GM12878 (cell line): ENCODE results near the gene HSD17B2. TPM values are rescaled to one million over a fixed set of nuclear protein-coding genes. Genes with fewer than 3 reads are reported as not detected.

Source experiments
- ATAC-seq: fragments of 200-7000 bp; cut with Tn5 transposase; 3 replicates; pipeline ENCODE4 v1.9.1; 2020; ENCODE audit warnings: mild to moderate bottlenecking, moderate library complexity
- BruUV-seq: library from RNA; stranded (reverse); fragments of 400-500 nt; replicated peaks from 2 replicates; lab custom pipeline; 2021; lab: Mats Ljungman, UMichigan
- CTCF ChIA-PET: fragments of 300-600 bp; sonication (Branson Sonifier 250); formaldehyde crosslinking; extraction: SDS; loops from one replicate; lab custom pipeline; 2021; ENCODE audit warnings: inconsistent platforms; lab: Yijun Ruan, JAX
- POLR2A ChIA-PET: fragments of 350-600 bp; formaldehyde crosslinking; extraction: SDS; loops from one replicate; lab custom pipeline; 2021; ENCODE audit warnings: inconsistent platforms; lab: Charles Lee
- RAD21 ChIA-PET: fragments of 300-600 bp; sonication (Branson Sonifier 250); formaldehyde crosslinking; loops from one replicate; lab custom pipeline; 2023; ENCODE audit warnings: antibody characterized with exemption; ENCODE audit not compliant: unreplicated experiment; lab: Charles Lee
- SMC1A ChIA-PET: fragments of 300-600 bp; sonication (Branson Sonifier 250); formaldehyde crosslinking; loops from one replicate; lab custom pipeline; 2023; ENCODE audit not compliant: unreplicated experiment, uncharacterized antibody; lab: Charles Lee
- DNase-seq: peaks from one replicate; pipeline ENCODE4 v3.0.0-alpha.2; 2011; ENCODE audit warnings: low read depth, low spot score
- FAIRE-seq: peaks from 3 replicates; lab custom pipeline; 2011; peaks lifted over from hg19 to GRCh38; lab: Jason Lieb, UNC
- H2AFZ ChIP-seq: 2 replicates; pipeline ENCODE4 v1.6.0; 2011; ENCODE audit warnings: low read depth, low read length, control low read depth; ENCODE audit not compliant: control insufficient read depth
- H3K27ac ChIP-seq: 2 replicates; pipeline ENCODE4 v1.5.1; 2011; ENCODE audit warnings: control low read depth; ENCODE audit not compliant: control insufficient read depth, insufficient read depth
- H3K27me3 ChIP-seq, 2 experiments: replicated peaks in 1 of 2; 2 replicates each; pipeline versions ENCODE4 v1.6.0 to v1.6.1; 2011; ENCODE audit warnings: low read length in 1 of 2; ENCODE audit not compliant: control insufficient read depth in 2 of 2, insufficient read depth in 2 of 2
- H3K36me3 ChIP-seq, 2 experiments: 2 replicates each; pipeline ENCODE4 v1.5.1; 2011; ENCODE audit warnings: low read length in 1 of 2; ENCODE audit not compliant: control insufficient read depth in 2 of 2, insufficient read depth in 2 of 2
- H3K4me1 ChIP-seq: 2 replicates; pipeline ENCODE4 v1.6.1; 2011; ENCODE audit warnings: mild to moderate bottlenecking, low read length, moderate library complexity, mixed read lengths; ENCODE audit not compliant: control insufficient read depth, insufficient read depth
- H3K4me2 ChIP-seq: 2 replicates; pipeline ENCODE4 v1.6.0; 2011; ENCODE audit warnings: control low read depth; ENCODE audit not compliant: control insufficient read depth, insufficient read depth
- H3K4me3 ChIP-seq: fragments of 200-600 bp; sonication (generic); 2 replicates; pipeline ENCODE4 v1.5.1; 2016
- H3K79me2 ChIP-seq: 2 replicates; pipeline ENCODE4 v1.6.0; 2011; ENCODE audit warnings: low read length; ENCODE audit not compliant: control insufficient read depth, insufficient read depth
- H3K9ac ChIP-seq: 2 replicates; pipeline ENCODE4 v1.8.0; 2011; ENCODE audit warnings: low read length, control low read depth, mixed read lengths; ENCODE audit not compliant: control insufficient read depth, insufficient read depth
- H3K9me3 ChIP-seq: replicated peaks from 3 replicates; pipeline ENCODE4 v1.5.1; 2011; ENCODE audit warnings: mild to moderate bottlenecking, low read length; ENCODE audit not compliant: control insufficient read depth, insufficient read depth
- H4K20me1 ChIP-seq: 2 replicates; pipeline ENCODE4 v1.6.0; 2011; ENCODE audit not compliant: control insufficient read depth, insufficient read depth
- CBX5 ChIP-seq: sonication (generic); IDR thresholded peaks from 2 replicates; pipeline ENCODE4 v1.6.1; 2016; ENCODE audit warnings: low read depth, moderate library complexity, mild to moderate bottlenecking, inconsistent platforms
- HDAC2 ChIP-seq: fragments of 200-600 bp; sonication (generic); IDR thresholded peaks from 2 replicates; pipeline ENCODE4 v1.6.1; 2017
- IKZF1 ChIP-seq: fragments of 450-650 bp; conservative IDR thresholded peaks from 2 replicates; pipeline ENCODE4 v1.6.1; 2017; ENCODE audit warnings: antibody characterized with exemption, mild to moderate bottlenecking
- RB1 ChIP-seq: fragments of 450-650 bp; formaldehyde crosslinking; IDR thresholded peaks from 2 replicates; pipeline ENCODE4 v1.6.1; 2017; ENCODE audit warnings: mild to moderate bottlenecking, borderline replicate concordance
- SRF ChIP-seq, 2 experiments: IDR thresholded peaks; 2 replicates each; pipeline ENCODE4 v1.6.1; 2011; ENCODE audit warnings: low read depth in 2 of 2, low read length in 2 of 2, mild to moderate bottlenecking in 1 of 2, moderate library complexity in 1 of 2
- WGBS: methylation state at CpG from one replicate; pipeline ENCODE4 v1.1.6; 2016; ENCODE audit warnings: low lambda C conversion rate; ENCODE audit not compliant: insufficient replicate concordance, insufficient coverage; ENCODE audit errors: missing lambda C conversion rate; 5-methylcytosine and 5-hydroxymethylcytosine counted together
- in situ Hi-C: fragments of 300-500 bp; cut with MboI; formaldehyde crosslinking; loops from 9 replicates; pipeline ENCODE4 v1.14.3; 2018; ENCODE audit warnings: mixed read lengths
- intact Hi-C: fragments of 100-400 bp; cut with micrococcal nuclease; formaldehyde crosslinking; loops from one replicate; pipeline ENCODE4 v1.14.2; 2022; ENCODE audit not compliant: unreplicated experiment
- polyA plus RNA-seq, 11 experiments: library from polyadenylated mRNA; depleted of rRNA in 4 of 11; unstranded in 6 of 11; stranded (reverse) in 5 of 11; fragments of >200 nt; fragmentation: Nextera tagmentation in 4 of 11; fragmentation: Illumina TruSeq in 1 of 11; extraction: Ambion mirVana in 4 of 11; extraction: Trizol in 1 of 11; gene quantifications; 1 replicate in 1 of 11; 2 replicates in 10 of 11; pipeline versions ENCODE4 v1.2.1 to v1.2.3, GENCODE V29; 2011 to 2016; ENCODE audit warnings: inconsistent platforms in 2 of 11, missing spikeins in 2 of 11, low read depth in 1 of 11
- total RNA-seq, 4 experiments: library from RNA; depleted of rRNA in 3 of 4; stranded (reverse); fragments of >200 nt in 3 of 4; fragmentation: Illumina TruSeq in 1 of 4; extraction: Trizol in 1 of 4; gene quantifications; 2 replicates each; pipeline versions ENCODE4 v1.2.1 to v1.2.3, GENCODE V29; 2013 to 2021
- TF ChIP-seq, protein P1 (sequence below): IDR thresholded peaks from 2 replicates; pipeline ENCODE4 v1.6.1; 2012; ENCODE audit warnings: improper control_type of control experiment, low read depth, low read length; ENCODE audit not compliant: insufficient replicate concordance
- TF ChIP-seq, protein P2 (sequence below): IDR thresholded peaks from 2 replicates; pipeline ENCODE4 v1.6.1; 2011; ENCODE audit warnings: borderline replicate concordance, low read depth, mild to moderate bottlenecking, moderate library complexity, low read length; ENCODE audit not compliant: insufficient read depth, poor library complexity, severe bottlenecking
- TF ChIP-seq, protein P3 (sequence below), 3 experiments: IDR thresholded peaks in 2 of 3; conservative IDR thresholded peaks in 1 of 3; 2 replicates each; pipeline ENCODE4 v1.5.1; 2011; ENCODE audit warnings: low read depth in 3 of 3, low read length in 3 of 3, mild to moderate bottlenecking in 3 of 3, control low read depth in 2 of 3, moderate library complexity in 2 of 3, inconsistent platforms in 1 of 3, mixed read lengths in 1 of 3; ENCODE audit not compliant: control insufficient read depth in 2 of 3, insufficient read depth in 1 of 3; ENCODE audit errors: extremely low read depth in 1 of 3
- TF ChIP-seq, protein P4 (sequence below): IDR thresholded peaks from 2 replicates; pipeline ENCODE4 v1.6.1; 2012; ENCODE audit warnings: mild to moderate bottlenecking, low read depth, low read length

HSD17B2 gene
- total and polyA plus RNA-seq, 10 of the 15 experiments (the other 5 are each of a cell fraction or from before 2014, with no cell fraction given), result not detected

DNA sequence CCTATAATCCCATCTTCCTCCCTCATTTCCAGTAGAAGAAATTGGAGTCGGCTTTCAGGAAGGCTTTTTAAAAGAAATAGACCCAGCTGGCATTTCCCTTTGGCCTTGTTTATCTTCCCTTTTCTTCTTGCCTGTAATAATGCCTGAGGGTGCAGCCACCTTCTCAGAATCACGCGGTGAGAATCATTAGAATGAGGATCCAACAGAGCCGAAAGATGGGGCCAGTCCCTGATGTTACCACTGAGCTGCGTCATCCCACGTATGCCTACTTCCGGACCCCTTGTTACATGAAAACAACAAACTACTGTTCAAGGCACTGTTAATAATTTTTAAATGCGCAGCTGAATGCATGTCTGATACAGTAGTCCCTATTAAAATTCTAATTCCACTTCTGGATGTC is 47.9 kb upstream of the HSD17B2 start (continued):
- TF ChIP-seq, protein P1, sequence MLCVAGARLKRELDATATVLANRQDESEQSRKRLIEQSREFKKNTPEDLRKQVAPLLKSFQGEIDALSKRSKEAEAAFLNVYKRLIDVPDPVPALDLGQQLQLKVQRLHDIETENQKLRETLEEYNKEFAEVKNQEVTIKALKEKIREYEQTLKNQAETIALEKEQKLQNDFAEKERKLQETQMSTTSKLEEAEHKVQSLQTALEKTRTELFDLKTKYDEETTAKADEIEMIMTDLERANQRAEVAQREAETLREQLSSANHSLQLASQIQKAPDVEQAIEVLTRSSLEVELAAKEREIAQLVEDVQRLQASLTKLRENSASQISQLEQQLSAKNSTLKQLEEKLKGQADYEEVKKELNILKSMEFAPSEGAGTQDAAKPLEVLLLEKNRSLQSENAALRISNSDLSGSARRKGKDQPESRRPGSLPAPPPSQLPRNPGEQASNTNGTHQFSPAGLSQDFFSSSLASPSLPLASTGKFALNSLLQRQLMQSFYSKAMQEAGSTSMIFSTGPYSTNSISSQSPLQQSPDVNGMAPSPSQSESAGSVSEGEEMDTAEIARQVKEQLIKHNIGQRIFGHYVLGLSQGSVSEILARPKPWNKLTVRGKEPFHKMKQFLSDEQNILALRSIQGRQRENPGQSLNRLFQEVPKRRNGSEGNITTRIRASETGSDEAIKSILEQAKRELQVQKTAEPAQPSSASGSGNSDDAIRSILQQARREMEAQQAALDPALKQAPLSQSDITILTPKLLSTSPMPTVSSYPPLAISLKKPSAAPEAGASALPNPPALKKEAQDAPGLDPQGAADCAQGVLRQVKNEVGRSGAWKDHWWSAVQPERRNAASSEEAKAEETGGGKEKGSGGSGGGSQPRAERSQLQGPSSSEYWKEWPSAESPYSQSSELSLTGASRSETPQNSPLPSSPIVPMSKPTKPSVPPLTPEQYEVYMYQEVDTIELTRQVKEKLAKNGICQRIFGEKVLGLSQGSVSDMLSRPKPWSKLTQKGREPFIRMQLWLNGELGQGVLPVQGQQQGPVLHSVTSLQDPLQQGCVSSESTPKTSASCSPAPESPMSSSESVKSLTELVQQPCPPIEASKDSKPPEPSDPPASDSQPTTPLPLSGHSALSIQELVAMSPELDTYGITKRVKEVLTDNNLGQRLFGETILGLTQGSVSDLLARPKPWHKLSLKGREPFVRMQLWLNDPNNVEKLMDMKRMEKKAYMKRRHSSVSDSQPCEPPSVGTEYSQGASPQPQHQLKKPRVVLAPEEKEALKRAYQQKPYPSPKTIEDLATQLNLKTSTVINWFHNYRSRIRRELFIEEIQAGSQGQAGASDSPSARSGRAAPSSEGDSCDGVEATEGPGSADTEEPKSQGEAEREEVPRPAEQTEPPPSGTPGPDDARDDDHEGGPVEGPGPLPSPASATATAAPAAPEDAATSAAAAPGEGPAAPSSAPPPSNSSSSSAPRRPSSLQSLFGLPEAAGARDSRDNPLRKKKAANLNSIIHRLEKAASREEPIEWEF, result no peak
- TF ChIP-seq, protein P2, sequence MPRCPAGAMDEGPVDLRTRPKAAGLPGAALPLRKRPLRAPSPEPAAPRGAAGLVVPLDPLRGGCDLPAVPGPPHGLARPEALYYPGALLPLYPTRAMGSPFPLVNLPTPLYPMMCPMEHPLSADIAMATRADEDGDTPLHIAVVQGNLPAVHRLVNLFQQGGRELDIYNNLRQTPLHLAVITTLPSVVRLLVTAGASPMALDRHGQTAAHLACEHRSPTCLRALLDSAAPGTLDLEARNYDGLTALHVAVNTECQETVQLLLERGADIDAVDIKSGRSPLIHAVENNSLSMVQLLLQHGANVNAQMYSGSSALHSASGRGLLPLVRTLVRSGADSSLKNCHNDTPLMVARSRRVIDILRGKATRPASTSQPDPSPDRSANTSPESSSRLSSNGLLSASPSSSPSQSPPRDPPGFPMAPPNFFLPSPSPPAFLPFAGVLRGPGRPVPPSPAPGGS, result no peak
- TF ChIP-seq, all 136 proteins: peak for 0

DNA sequence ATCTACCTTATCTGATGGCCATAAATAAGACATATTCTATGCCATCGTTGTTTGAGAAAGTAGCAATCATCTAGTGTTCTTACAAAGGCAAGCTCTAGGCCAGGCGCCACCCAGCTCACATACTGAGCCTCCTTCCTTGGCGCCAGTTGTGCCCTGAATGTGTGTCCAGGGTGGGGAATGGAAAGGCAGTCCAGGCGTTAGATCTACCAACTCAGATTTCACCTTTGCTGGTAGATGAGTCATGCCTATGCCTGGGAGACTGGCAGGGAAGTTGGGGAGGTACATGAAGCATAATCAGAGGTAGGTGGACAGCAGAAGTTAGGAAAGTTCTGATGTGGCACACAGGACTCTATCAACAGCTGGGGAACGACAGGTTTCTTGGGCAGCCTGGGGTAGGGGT is 47.3 kb upstream of the HSD17B2 start:
- 29% methylated on average over 5 of the region's 5 CpGs for WGBS
- no peak overlapping the region for H3K4me2 ChIP-seq
- no peaks in the 10 kb centered on the region for H4K20me1 ChIP-seq
- BruUV-seq, result no TSS peak
- FAIRE-seq, result no peak
- ATAC-seq, result no peak
- in situ Hi-C loops, result no loop called here
- no peak for DNase-seq
- no peak overlapping the region for H3K9ac ChIP-seq
- ChIA-PET CTCF (no interaction called here), SMC1A (no interaction called here), RAD21 (no interaction called here), POLR2A (no interaction called here)
- no peaks in the 10 kb centered on the region for H3K36me3 ChIP-seq
- no peaks in the 10 kb centered on the region for H3K9me3 ChIP-seq
- no peak overlapping the region for H3K4me3 ChIP-seq
- H3K27ac ChIP-seq, result no peak overlapping the region
- H2AFZ ChIP-seq, result no peak overlapping the region
- no peaks in the 10 kb centered on the region for H3K4me1 ChIP-seq
- intact Hi-C loops, result no loop called here
- H3K79me2 ChIP-seq, result no peaks in the 10 kb centered on the region
- 0 out of 4 replicates have a peak, but pooled peaks cover 0 to 2% of the 10 kb centered on the region in 2 experiments for H3K27me3 ChIP-seq
- TF ChIP-seq HDAC2 (no peak), RB1 (no peak), CBX5 (no peak), SRF (IDR thresholded peaks at IDR 0.05; ENCODE audit: low read depth in 2 of 2, low read length in 2 of 2) (no peak), IKZF1 (no peak)
- TF ChIP-seq, protein P3, sequence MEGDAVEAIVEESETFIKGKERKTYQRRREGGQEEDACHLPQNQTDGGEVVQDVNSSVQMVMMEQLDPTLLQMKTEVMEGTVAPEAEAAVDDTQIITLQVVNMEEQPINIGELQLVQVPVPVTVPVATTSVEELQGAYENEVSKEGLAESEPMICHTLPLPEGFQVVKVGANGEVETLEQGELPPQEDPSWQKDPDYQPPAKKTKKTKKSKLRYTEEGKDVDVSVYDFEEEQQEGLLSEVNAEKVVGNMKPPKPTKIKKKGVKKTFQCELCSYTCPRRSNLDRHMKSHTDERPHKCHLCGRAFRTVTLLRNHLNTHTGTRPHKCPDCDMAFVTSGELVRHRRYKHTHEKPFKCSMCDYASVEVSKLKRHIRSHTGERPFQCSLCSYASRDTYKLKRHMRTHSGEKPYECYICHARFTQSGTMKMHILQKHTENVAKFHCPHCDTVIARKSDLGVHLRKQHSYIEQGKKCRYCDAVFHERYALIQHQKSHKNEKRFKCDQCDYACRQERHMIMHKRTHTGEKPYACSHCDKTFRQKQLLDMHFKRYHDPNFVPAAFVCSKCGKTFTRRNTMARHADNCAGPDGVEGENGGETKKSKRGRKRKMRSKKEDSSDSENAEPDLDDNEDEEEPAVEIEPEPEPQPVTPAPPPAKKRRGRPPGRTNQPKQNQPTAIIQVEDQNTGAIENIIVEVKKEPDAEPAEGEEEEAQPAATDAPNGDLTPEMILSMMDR (IDR thresholded peaks at IDR 0.05 in 2 of 3, conservative IDR thresholded peaks at IDR 0.05 in 1 of 3; ENCODE audit: control insufficient read depth in 2 of 3, extremely low read depth in 1 of 3, insufficient read depth in 1 of 3, low read depth in 3 of 3, low read length in 3 of 3), result no peak
- TF ChIP-seq, protein P4, sequence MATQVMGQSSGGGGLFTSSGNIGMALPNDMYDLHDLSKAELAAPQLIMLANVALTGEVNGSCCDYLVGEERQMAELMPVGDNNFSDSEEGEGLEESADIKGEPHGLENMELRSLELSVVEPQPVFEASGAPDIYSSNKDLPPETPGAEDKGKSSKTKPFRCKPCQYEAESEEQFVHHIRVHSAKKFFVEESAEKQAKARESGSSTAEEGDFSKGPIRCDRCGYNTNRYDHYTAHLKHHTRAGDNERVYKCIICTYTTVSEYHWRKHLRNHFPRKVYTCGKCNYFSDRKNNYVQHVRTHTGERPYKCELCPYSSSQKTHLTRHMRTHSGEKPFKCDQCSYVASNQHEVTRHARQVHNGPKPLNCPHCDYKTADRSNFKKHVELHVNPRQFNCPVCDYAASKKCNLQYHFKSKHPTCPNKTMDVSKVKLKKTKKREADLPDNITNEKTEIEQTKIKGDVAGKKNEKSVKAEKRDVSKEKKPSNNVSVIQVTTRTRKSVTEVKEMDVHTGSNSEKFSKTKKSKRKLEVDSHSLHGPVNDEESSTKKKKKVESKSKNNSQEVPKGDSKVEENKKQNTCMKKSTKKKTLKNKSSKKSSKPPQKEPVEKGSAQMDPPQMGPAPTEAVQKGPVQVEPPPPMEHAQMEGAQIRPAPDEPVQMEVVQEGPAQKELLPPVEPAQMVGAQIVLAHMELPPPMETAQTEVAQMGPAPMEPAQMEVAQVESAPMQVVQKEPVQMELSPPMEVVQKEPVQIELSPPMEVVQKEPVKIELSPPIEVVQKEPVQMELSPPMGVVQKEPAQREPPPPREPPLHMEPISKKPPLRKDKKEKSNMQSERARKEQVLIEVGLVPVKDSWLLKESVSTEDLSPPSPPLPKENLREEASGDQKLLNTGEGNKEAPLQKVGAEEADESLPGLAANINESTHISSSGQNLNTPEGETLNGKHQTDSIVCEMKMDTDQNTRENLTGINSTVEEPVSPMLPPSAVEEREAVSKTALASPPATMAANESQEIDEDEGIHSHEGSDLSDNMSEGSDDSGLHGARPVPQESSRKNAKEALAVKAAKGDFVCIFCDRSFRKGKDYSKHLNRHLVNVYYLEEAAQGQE, result no peak
